Adrenal gland (tissue), 12 donors: Measurements from ENCODE around the gene BMP8B. TPM values are rescaled to one million over a fixed set of nuclear protein-coding genes. Genes with fewer than 3 reads are reported as not detected.

ENCODE experiments used
- DNase-seq, 7 donors: peaks; one replicate each; pipeline ENCODE4 v3.0.0-alpha.2; 2019 to 2020
- H3K27ac ChIP-seq, 5 donors: fragments of 200-600 bp; sonication (generic) in 4 of 5; 1 replicate in 3 of 5; 2 replicates in 2 of 5; pipeline versions ENCODE4 v1.5.1 to v1.8.0; 2016 to 2020; ENCODE audit warnings: mild to moderate bottlenecking in 1 of 5
- H3K27me3 ChIP-seq: fragments of 200-600 bp; 2 replicates; pipeline ENCODE4 v1.8.0; 2021
- H3K36me3 ChIP-seq, 2 donors: fragments of 200-600 bp; replicated peaks in 1 of 2; 1 replicate in 1 of 2; 2 replicates in 1 of 2; pipeline versions ENCODE4 v1.5.1 to v1.8.0; 2018 to 2022
- H3K4me1 ChIP-seq, 2 donors: fragments of 200-600 bp; replicated peaks in 1 of 2; 1 replicate in 1 of 2; 2 replicates in 1 of 2; pipeline versions ENCODE4 v1.5.1 to v1.8.0; 2018 to 2021
- H3K4me3 ChIP-seq, 4 donors: fragments of 200-600 bp; sonication (generic) in 3 of 4; one replicate each; pipeline ENCODE4 v1.5.1; 2016 to 2018
- H3K9me3 ChIP-seq, 3 donors: fragments of 200-600 bp; sonication (generic) in 1 of 3; replicated peaks in 1 of 3; 1 replicate in 2 of 3; 2 replicates in 1 of 3; pipeline versions ENCODE4 v1.5.1 to v1.8.0; 2016 to 2021
- CTCF ChIP-seq, 6 experiments: fragments of 450-650 bp in 4 of 6; fragments of 200-600 bp in 2 of 6; sonication (generic) in 1 of 6; IDR thresholded peaks; 1 replicate in 5 of 6; 2 replicates in 1 of 6; pipeline versions ENCODE4 v1.5.1 to v1.8.0; 2016 to 2021; ENCODE audit warnings: antibody characterized with exemption in 6 of 6, mild to moderate bottlenecking in 2 of 6, moderate library complexity in 1 of 6
- POLR2A ChIP-seq, 2 donors: fragments of 450-650 bp; IDR thresholded peaks; one replicate each; pipeline ENCODE4 v1.6.1; 2017; ENCODE audit warnings: antibody characterized with exemption in 2 of 2, mild to moderate bottlenecking in 2 of 2, moderate library complexity in 1 of 2
- WGBS, 4 donors: extraction: QIAGEN DNeasy Blood & Tissue Kit in 2 of 4; methylation state at CpG; one replicate each; pipeline versions ENCODE4 v1.1.5 to v1.1.7; 2013 to 2017; 5-methylcytosine and 5-hydroxymethylcytosine counted together
- intact Hi-C, 2 donors: fragments of 100-400 bp; cut with DNase I; formaldehyde crosslinking; loops; one replicate each; pipeline versions ENCODE4 v1.14.1 to v1.15.0; 2022 to 2023
- polyA plus RNA-seq, 3 donors: library from polyadenylated mRNA; stranded (reverse); fragments of 200-250 nt in 2 of 3; fragments of 350-450 nt in 1 of 3; fragmentation: Illumina TruSeq in 1 of 3; extraction: RNeasy Lipid Tissue Mini Kit (QIAGEN cat#74804) in 1 of 3; gene quantifications; one replicate each; pipeline ENCODE4 v1.2.3, GENCODE V29; 2013 to 2014
- total RNA-seq, 9 donors: library from RNA; depleted of rRNA in 4 of 9; stranded (reverse); fragments of >200 nt in 4 of 9; fragments of 120-200 nt in 1 of 9; fragmentation: NEBNext Ultra II Directional in 1 of 9; extraction: Animal tissue kit (Norgen Biotek cat#: 25700) in 1 of 9; gene quantifications; one replicate each; pipeline versions ENCODE4 v1.1.0 to v1.2.4, GENCODE V29; 2013 to 2023
- donor health status: healthy with polysubstance abuse.
- donor health status: Bipolar disorder and iron deficiency.
- donor health status: DM: yes; HTN: yes; CAD: no.
- donor health status: DM: no; HTN: no; CAD: no.
- donor health status: DM: no; HTN: no; CAD: no.
- donor health status: DM: yes; HTN: yes; CAD: no.

BMP8B gene
- total and polyA plus RNA-seq, 12 donors: 0.09 to 5.9 (median 1.0) TPM; not detected in 1

- TF ChIP-seq CTCF (IDR thresholded peaks at IDR 0.05) (no peak), POLR2A (IDR thresholded peaks at IDR 0.05) (no peak)
- 58 to 77% (median 63%) methylated on average over 7 of the region's 7 CpGs for WGBS, 4 donors
- Histone ChIP-seq H3K4me3 (no peak overlapping the region), H3K27ac (no peak overlapping the region), H3K36me3 (no peaks in the 10 kb centered on the region), H3K9me3 (no peaks in the 10 kb centered on the region), H3K4me1 (no peaks in the 10 kb centered on the region), H3K27me3 (peaks cover 24% of the 10 kb centered on the region)
- intact Hi-C loops: no loop called here
- DNase-seq: peak in 2 of 7 donors; percentile 37 to 63
Measured at GRCh38 chr1:39733161-39733560, 55.5 kb downstream of the BMP8B start.

DNA sequence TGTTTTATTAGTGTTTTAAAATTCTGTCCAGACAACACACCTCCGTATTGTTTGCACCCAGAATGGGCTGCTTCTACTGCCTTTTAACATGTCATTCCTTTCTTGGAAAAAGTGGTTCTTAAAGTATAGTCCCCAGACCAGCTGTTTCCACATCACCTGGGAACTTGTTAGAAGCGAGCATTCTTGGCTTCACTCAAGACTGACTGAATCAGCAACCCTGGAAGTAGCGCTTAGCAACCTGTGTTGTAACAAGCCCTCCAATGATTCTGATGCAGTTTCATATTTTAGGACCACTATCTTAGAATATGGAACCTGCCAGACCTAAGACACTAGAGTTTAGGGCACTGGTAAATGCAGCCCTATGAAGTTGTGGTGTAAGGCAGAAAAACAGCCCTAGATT, 55.9 kb downstream of the BMP8B start:
- H3K4me3 ChIP-seq: no peak overlapping the region
- no peaks in the 10 kb centered on the region for H3K9me3 ChIP-seq
- H3K4me1 ChIP-seq: no peaks in the 10 kb centered on the region
- no peak overlapping the region for H3K27ac ChIP-seq
- no peak for TF ChIP-seq POLR2A (IDR thresholded peaks at IDR 0.05)
- TF ChIP-seq CTCF (IDR thresholded peaks at IDR 0.05): no peak
- peaks cover 29% of the 10 kb centered on the region for H3K27me3 ChIP-seq
- no peak for DNase-seq
- 52 to 74% (median 57%) methylated on average over 3 of the region's 3 CpGs for WGBS, 4 donors
- intact Hi-C loops: no loop called here
- no peaks in the 10 kb centered on the region for H3K36me3 ChIP-seq

DNA sequence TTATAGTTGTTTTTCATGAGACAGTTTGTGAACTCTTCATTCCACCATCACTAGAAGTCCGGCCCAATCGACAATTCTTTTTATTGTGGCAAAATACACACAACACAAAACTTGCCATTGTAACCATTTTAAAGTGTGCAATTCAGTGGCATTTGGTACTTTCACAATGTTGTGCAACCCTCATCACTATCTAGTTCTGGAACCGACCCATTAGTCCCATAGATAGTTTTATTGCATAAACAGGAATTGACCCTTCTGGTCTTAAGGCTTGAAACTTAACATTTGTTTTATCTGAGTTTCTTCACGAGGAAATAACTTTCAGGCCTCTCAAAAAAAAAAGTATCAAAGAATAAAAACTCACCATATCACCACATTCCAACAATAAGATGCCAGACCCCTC, 58.8 kb downstream of the BMP8B start:
- WGBS, 4 donors: 30 to 58% (median 37%) methylated on average over 3 to 4 of the region's 4 CpGs
- H3K4me1 ChIP-seq: no peaks in the 10 kb centered on the region
- peak overlapping the region in 1 of 5 donors; percentile 36 for H3K27ac ChIP-seq
- peaks cover 25% of the 10 kb centered on the region for H3K27me3 ChIP-seq
- TF ChIP-seq POLR2A (IDR thresholded peaks at IDR 0.05): no peak
- intact Hi-C loops: no loop called here
- H3K36me3 ChIP-seq: no peaks in the 10 kb centered on the region
- DNase-seq: no peak
- H3K9me3 ChIP-seq: no peaks in the 10 kb centered on the region
- H3K4me3 ChIP-seq: no peak overlapping the region

DNA sequence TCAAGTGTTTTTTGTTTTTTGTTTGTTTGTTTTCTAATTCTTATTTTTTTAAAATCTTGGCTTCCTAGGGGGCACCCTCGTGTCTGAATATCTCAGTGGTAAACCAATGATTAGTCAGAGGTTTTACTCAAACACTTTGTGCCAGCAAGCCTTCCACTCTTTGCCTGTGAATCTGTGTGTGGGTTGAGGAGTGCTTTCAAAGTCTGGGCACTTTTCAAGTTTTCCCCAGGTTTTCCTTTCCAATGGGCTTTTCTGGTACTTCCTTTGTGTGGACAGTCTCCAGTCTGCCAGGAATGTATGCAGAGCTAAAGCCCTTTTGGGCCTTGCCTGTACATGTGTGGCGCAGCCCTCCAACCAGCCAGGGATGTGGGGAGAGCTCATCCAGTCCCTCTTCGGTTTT, 59.6 kb downstream of the BMP8B start:
- Histone ChIP-seq H3K27ac (peak overlapping the region in 1 of 5 donors; percentile 36), H3K4me3 (no peak overlapping the region), H3K4me1 (no peaks in the 10 kb centered on the region), H3K36me3 (no peaks in the 10 kb centered on the region), H3K9me3 (no peaks in the 10 kb centered on the region), H3K27me3 (peaks cover 24% of the 10 kb centered on the region)
- intact Hi-C loops: no loop called here
- no peak for TF ChIP-seq POLR2A (IDR thresholded peaks at IDR 0.05)
- TF ChIP-seq CTCF (IDR thresholded peaks at IDR 0.05): no peak
- WGBS, 4 donors: 58 to 72% (median 60%) methylated on average over 3 of the region's 3 CpGs
- DNase-seq: no peak

DNA sequence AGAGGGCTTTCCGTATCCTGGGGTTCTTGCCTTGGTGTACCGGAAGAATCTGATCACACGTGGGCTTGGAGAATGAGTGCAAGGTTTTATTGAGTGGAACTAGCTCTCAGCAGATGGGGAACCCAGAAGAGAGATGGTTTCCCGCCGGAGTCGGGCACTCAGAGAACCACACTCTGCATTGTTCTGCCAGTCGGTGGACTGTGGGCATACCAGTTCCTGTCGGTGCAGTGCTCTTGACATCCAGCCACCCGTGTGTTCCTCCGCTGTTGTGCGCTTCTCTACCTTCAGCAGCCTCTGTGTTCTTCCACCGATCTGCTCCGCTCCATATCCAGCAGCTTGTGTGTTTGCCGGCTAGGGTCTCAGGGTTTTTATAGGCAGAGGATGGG, 60.7 kb downstream of the BMP8B start:
- H3K4me1 ChIP-seq: no peaks in the 10 kb centered on the region
- intact Hi-C loops: no loop called here
- WGBS, 4 donors: 61 to 80% (median 67%) methylated on average over 14 of the region's 14 CpGs

More for the DNA sequence above, 60.7 kb downstream of the BMP8B start:
- TF ChIP-seq CTCF (IDR thresholded peaks at IDR 0.05) (no peak), POLR2A (IDR thresholded peaks at IDR 0.05) (no peak)
- no peak for DNase-seq
- Histone ChIP-seq H3K36me3 (no peaks in the 10 kb centered on the region), H3K4me3 (no peak overlapping the region), H3K27me3 (peaks cover 26% of the 10 kb centered on the region), H3K9me3 (no peaks in the 10 kb centered on the region), H3K27ac (peak overlapping the region in 1 of 5 donors; percentile 22)
